Activated T-helper 9 cell treated with anti-CD3 and anti-CD28 coated beads, Interleukin-2, amount 50 U/mL, for 16 hours (primary cell): Measurements from ENCODE around the gene EXD3.
"Not testable (repeated sequence)": the region's sequence is repeated elsewhere in the genome, so short reads cannot be mapped to it uniquely, and the experiment has no call there.

Source experiments
- DNase-seq: peaks from one replicate; pipeline ENCODE4 v3.0.0-alpha.2; 2020; ENCODE audit warnings: low read depth

EXD3 gene

GRCh38 chr9:137422604-137423513, at the start of gene EXD3, which contains the start of gene NOXA1:
TSS of gene EXD3 (minus strand) at chr9:137423162. CDS start at chr9:137395357, 27,805 bp downstream.
TSS of gene NOXA1 (plus strand) at chr9:137423393. CDS start at chr9:137423530, 137 bp downstream.
- peak; percentile 91 for DNase-seq

GRCh38 chr9:137470785-137471184, 47.8 kb upstream of the EXD3 start:
- no peak for DNase-seq

GRCh38 chr9:137467896-137468295, 44.9 kb upstream of the EXD3 start:
- no peak for DNase-seq

GRCh38 chr9:137467161-137467581, 44.2 kb upstream of the EXD3 start:
- DNase-seq: no peak

- DNase-seq: not testable (repeated sequence)
Observed at GRCh38 chr9:137466389-137467085, 43.6 kb upstream of the EXD3 start.

- DNase-seq: no peak
Observed at GRCh38 chr9:137465720-137466388, 42.9 kb upstream of the EXD3 start.

- no peak for DNase-seq
Observed at GRCh38 chr9:137465000-137465719, 42.2 kb upstream of the EXD3 start.

GRCh38 chr9:137464291-137464999, 41.5 kb upstream of the EXD3 start:
- no peak for DNase-seq

- DNase-seq: no peak
Observed at GRCh38 chr9:137463931-137464290, 40.9 kb upstream of the EXD3 start.

- DNase-seq: no peak
Observed at GRCh38 chr9:137462986-137463930, 40.3 kb upstream of the EXD3 start.

GRCh38 chr9:137462396-137462985, 39.5 kb upstream of the EXD3 start:
- no peak for DNase-seq

GRCh38 chr9:137461663-137462395, 38.9 kb upstream of the EXD3 start:
- DNase-seq: peak; percentile 51

- no peak for DNase-seq
Observed at GRCh38 chr9:137461316-137461662, 38.3 kb upstream of the EXD3 start.

- DNase-seq: no peak
Observed at GRCh38 chr9:137460363-137461315, 37.7 kb upstream of the EXD3 start.

- no peak for DNase-seq
Observed at GRCh38 chr9:137459601-137460362, 36.8 kb upstream of the EXD3 start.

GRCh38 chr9:137459152-137459600, 36.2 kb upstream of the EXD3 start, which contains the start of gene NSMF:
TSS of gene NSMF (minus strand) at chr9:137459334. CDS start at chr9:137459102, 232 bp downstream.
- DNase-seq: peak; percentile 90
